GM18861 (cell line): ENCODE results near the gene OR10G7.

Source experiments
- ATAC-seq: cut with Tn5 transposase; IDR thresholded peaks from one replicate; pipeline ENCODE4 v1.9.1; 2021; ENCODE audit not compliant: unreplicated experiment

OR10G7 gene

GRCh38 chr11:124041254-124041653 lies at the start of gene OR10G7:
Gene OR10G7, minus strand, starts transcription at chr11:124041325. Its CDS starts 2,324 bp downstream, at chr11:124039001.
- no peak for ATAC-seq

GRCh38 chr11:124085997-124086846 lies 45.1 kb upstream of the OR10G7 start:
- ATAC-seq, result no peak

DNA sequence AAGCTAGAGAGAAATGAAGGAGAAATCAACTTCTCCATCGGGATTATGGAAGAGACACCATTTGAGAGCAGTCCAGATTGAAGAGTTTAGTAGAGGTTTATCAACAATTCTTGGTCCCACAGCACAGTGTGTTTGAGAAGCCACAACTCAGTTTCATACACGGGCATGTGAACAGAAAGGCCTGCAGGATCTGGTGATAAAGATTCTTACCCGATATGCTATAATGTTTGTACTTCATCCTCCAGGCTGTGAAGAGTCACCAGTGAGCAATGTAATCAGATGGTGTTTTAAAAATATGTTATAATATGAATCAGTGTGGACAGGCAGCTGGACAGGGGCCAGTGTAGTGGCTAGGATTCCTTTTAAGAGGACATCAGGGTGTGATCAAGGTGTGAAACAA lies 44.5 kb upstream of the OR10G7 start:
- no peak for ATAC-seq

DNA sequence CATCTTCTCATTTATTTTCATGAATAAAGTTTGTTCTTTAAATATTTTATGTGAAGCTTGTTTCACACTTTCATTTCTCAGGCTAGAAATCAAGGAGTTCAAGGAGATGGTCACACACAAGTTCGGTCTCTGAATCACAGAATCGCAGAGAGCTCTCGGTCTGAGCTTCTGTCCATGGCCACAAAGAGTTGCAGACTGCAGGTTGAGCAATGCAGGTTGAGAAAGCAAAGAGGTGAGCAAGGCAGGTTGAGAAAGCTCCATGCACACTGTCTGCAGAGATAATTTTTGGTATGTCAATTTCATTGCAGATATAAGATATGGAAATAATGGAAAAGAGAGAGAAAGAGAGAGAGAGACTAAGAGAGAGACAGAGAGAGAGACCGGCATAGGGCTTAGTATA lies 41.2 kb upstream of the OR10G7 start:
- no peak for ATAC-seq

DNA sequence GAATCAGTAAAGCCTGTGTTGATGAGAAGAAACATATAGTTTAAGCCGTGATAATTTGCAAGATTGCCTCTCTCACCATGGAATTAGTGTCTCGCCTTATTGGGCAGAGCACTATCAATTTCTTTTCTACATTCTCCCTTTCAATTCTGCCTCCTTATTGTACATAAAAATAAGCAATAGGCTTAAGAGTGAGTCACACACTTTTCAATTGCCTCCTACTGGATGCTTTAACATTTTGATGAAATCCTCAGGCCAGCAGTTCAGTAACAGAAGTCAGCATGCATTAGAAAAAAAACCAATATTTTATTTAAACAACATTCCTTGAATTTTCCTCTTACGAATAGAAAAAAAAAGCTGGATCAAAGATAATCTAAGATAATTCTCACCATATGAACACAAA lies 40.4 kb upstream of the OR10G7 start:
- ATAC-seq, result no peak

DNA sequence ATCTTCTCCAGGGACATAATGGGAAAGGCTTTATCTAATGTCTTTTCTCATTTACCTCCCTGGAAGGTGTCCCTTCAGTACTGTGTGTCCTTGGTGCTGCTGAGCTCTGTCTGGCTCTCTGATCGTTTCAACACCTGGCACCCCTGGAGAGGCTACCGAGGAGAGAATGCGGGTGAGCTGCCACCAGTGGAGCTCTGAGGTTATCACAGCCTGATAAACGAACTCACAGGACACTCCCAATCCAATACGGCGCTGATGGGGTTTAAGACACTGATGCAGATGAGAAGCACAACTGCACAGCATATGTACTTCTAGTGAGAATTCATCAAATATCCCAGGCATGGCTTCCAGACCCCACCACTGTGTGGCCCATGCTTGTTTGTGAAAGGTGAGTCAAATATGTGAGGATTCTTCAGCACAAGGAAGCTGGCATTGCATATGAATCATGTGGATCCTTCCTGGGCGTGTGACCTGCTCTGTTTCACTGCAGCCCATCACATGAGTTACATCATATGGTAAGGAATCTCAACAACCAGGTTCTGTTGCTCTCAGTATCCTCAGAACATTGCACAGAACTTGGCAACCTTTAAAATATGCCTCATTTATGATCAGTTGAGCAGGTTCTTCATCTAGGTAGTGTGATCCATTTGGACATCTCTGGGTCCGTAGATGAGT lies 39.3 kb upstream of the OR10G7 start:
- ATAC-seq, result no peak

DNA sequence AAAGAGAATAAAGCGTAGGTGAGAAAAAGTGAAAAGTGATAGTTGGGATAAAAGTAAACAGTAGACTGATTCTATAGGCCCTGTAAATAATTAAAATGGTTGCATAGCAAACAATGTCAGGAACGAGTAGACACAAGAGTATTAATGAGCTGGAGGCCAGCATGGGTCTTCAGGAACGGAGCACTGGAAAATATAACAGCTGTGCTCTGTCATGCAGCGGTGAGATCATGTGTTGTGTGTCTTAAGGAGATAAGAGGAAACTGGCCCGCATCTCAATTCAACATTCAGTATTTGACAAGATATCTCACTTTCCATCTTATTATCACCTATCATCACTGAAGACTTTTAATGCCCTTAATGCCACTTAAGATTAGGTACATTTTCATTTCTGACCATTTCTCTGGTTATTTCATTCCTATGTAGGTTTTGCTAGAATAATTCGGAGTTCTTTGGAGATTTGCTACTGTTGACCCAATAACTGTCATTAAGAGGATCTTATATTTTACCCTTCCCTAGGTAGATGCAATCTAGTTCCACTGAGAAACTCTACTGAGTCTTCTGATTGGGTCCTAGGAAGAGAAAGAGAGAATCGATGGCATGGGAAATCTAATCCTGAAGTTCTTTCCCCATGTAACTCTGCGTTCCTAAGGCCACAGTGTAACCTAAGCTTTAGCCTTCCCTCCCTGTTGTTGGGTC lies 38.7 kb upstream of the OR10G7 start:
- ATAC-seq, result no peak

DNA sequence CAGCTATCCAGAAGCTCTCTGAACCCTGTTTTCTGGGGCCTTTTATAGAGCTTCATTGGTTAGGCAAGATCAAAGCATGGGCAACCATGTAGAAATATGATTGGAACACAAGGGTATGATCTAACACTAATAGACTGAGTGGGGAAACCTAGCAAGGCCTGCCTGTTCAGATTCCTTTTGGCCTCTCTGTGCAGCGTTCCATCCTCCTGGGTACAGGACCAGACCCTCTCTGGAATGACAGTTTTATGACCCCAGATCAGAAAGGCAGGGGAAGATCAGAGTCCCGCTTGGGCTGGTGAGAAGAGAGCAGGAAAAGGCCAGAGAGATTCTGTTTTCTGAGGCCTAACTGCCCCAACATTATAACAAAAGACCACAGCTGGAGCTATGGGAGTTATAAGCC lies 37.5 kb upstream of the OR10G7 start:
- no peak for ATAC-seq

GRCh38 chr11:124077266-124077665 lies 36.1 kb upstream of the OR10G7 start:
- ATAC-seq, result no peak

- peak; percentile 53 for ATAC-seq
Observed at GRCh38 chr11:124075841-124076651, 34.9 kb upstream of the OR10G7 start.

DNA sequence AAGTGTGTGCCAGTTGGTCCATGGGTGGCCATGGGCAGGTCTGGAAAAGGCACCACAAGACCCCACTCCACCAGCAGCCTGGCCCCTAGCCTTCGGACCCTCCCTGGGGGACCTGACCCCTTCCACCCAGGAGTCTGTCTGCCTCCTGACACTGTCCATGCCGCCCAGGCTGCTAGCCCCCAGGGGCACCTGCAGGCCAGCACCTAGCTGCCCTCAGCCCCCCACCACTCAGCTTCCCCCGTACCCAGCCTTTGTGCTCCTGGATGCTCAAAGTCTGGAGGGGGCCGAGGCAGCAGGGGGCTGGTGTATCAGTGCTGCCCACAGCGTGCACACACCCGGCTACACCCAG lies 34.3 kb upstream of the OR10G7 start:
- ATAC-seq, result no peak

GRCh38 chr11:124074554-124074953 lies 33.4 kb upstream of the OR10G7 start:
- ATAC-seq, result no peak

DNA sequence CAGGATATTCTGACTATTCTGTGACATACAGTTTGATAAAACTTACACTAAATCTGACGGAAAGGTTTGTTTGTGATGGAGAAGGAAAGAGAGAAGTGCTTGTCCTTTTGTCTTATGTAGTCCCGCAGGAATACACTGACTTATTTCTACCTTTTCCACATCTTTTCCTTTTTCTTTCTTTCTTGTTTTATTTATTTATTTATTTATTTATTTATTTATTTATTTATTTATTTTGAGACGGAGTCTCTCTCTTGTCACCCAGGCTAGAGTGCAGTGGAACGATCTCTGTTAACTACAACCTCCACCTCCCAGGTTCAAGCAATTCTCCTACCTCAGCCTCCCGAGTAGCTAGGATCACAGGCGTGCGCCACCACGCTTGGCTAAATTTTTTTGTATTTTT lies 31.0 kb upstream of the OR10G7 start:
- no peak for ATAC-seq

DNA sequence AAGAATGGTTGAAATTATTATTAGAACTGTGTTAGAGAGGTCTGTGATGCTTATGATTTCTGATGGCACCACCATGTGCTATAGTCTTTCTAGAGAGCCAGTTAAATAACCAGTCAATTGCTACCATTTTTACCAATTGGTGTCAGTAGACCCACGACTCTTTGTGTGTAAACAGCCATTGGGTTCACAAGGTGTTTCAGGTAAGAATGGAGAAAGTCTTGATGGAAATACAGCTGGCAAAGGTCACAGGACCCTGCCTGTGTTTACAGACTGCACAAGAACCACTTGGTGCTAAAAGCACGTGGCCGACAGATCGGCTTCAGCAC lies 30.5 kb upstream of the OR10G7 start:
- no peak for ATAC-seq

- peak; percentile 92 for ATAC-seq
Observed at GRCh38 chr11:124070915-124071622, 29.9 kb upstream of the OR10G7 start.

DNA sequence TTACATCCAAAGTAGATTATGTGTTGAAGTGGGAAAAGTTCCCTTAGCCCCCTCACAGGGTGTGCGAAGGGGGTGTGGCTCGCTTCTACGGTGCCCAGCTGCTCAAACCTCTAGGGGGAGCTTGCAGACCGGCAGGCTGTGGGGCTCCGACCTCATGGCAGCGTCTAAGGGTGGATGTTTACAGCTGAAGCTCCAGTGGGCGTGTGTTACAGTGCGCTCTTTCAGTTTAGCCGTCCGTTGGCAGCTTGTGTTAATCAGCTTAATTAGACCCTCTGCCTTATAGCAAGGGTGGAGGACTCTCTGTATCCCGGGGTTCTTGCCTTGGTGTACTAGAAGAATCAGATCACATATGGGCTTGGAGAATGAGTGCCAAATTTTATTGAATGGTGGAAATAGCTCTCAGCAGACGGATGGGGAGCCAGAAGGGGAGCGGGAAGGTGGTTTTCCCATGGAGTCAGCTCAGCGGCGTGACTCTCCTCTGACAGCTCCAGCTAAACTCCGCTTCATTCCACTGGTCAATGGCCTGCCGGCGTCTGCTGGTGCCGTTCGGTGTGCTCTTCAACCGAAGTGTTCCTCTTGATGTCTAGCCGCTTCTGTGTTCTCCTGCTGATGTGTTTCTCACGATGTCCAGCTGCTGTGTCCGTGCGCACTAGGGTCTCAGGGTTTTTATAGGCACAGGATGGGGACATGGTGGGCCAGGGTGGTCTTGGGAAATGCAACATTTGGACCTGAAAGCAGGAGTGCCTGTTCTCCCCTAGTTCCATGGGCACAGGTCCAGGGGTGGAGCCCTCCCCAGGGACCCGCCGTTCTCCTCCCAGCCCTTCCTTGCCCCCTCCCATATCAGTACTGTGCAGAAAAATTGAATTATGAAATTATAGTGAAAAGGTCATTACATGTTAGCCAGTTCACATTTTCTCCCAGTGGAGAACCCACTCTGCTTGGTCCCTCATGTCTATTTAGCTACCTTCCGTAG lies 28.6 kb upstream of the OR10G7 start:
- ATAC-seq, result peak; percentile 33

DNA sequence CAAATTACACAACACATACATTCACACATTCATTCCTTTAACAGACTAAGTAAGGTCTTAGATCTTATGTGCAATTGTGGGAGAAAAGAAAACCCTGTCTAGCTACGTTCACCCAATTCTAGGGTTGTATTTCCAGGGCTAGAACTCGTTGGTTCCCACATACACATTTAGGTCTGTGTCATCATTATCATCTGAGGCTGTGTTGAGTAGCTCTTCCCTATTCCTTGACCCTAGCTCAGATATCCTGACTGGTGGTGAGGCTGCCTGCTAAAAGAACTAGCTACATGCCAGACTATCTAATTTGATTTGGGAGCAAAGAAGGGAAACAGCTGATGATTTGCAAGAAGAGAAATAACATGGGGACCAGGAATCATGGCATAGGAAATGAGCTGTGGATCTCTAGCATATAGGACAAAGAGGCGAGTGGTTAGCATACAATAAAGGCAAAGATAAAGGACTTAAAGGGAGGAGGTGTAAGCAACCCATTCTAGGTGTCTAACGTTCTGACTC lies 27.5 kb upstream of the OR10G7 start:
- ATAC-seq, result no peak

DNA sequence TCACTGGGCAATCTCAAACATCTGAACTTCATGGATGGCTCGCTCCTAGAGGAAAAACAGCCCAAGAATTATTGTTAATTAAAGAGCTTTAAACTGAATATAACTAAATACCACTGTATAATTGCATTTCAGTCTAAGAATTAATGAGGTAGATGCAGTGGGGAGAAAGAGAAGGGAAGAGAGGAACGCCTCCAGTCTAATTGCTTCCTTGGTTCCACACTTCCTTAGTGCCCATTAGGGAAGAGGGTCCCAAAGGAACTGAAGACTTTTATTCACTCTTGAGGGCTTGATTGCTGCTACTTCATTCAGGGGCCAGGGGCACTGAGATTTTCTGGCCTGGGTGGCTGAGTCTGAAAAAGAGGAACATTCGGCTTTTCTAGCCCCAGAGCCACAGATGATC lies 11.8 kb upstream of the OR10G7 start:
- ATAC-seq, result no peak

DNA sequence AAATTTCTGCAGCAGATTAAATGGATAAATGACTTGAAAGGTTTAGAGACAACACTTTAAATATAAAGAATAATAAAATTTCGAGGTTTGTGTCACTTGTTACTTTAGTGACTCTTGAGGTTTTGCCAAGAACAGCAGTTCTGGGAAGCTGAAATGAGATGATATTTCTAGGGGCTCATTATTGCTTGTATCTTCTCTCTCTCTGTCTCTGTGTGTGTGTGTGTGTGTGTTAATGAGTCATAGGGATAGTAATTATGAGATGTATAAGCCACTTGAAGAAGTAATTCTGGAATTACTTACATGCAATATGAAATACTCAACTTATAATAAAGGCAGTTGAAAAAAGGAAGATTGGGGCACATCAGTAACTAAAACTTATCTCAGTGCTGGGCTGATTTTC lies 9.6 kb upstream of the OR10G7 start:
- ATAC-seq, result no peak
